HG02943 (cell line): Measurements from ENCODE around the gene GNAT2.
A peak's percentile ranks its signal among the peaks of the same experiment; 100 is the strongest.

Experiments
- ATAC-seq: cut with Tn5 transposase; IDR thresholded peaks from one replicate; pipeline ENCODE4 v1.9.1; 2021; ENCODE audit warnings: mild to moderate bottlenecking, low read depth, moderate library complexity; ENCODE audit not compliant: unreplicated experiment

GNAT2 gene

DNA sequence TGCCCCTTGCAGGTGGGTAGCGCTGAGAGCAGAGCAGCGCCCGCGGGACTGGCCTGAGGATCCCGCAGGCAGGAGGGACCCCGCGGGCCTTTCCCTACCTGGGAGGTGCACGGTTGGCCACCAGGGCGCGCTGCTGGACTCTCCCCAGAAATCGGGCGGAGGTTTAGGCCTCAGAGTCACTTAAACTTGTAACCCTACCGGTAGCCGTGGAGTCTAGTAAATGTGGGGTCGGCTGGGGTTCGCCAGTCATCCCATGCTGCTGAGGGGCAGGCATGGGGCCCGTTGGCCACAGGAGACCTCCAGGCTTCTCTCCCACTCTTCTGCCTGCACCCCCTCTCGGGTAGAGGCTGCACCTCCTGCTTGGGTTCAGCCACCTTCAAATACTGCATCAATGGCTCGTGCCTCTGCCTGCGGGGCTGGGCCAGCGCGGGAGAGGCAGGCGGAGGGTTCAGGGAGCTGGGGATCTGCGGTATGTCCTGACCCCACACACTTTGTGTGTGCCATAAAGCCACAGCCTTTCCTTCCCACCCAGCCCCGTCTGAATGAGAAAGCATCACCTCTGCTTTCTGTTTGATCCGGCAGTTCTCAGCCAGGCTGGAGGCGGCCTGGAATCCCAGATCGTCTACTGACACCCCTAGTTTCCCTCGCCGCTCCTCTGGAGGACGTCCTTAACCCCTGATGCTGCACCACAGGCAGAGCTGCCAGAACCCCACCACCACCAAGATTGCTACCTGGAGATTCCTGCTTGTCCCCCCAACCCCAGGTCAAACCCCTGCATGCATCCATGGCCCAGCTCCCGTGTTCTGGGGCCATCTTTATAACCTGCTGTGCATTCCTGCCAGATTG is 24.2 kb upstream of the GNAT2 start:
- peak; percentile 76 for ATAC-seq

DNA sequence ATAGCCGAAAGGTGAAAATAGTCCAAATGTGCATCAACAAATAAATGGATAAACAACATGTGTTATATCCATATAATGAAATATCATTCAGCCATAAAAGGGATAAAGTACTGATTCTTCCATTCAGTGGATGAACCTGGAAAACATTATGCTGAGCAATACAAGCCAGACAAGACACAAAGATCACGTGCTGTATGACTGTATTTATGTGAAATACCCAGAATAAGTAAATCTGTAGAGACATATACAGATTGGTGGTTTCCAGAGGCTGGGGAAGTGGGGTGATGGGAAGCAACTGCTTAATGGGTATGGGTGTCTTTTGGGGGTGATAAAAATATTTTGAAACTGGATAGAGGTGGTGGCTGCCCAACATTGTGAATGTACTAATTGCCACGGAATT is 23.2 kb upstream of the GNAT2 start:
- no peak for ATAC-seq

GRCh38 chr1:109641861-109642260 is 22.4 kb upstream of the GNAT2 start:
- no peak for ATAC-seq

DNA sequence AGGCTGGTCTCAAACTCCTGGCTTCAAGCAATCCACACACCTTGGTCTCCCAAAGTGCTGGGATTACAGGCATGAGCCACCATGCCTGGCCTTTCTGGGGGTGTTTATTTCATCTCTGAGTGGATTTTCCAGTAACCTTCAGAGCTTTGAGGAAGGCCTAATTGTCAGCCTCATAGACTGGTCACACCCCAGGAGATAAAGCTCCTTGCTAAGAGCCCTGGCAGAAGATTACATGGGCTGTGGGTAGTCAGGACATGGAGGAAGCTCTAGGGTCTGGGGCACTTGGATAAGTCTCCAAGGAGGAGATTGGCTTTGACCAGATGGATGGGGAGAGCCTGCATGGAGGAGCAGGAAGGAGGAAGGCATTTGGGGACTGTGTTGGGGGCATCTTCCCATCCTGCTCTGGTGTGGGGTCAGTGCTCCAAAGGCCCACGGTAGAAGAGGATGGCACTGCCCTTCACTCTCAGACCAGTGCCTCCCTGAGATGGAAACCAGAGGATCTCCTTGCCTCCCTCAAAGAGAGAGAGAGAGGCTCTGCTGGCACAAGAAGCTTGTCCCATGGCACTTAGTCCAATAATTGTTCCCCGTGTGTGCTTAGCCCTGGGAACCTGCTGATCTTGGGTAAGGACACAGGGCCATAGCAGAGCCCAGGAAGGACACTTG is 21.8 kb upstream of the GNAT2 start:
- no peak for ATAC-seq

- ATAC-seq = peak; percentile 59
Measured at GRCh38 chr1:109640285-109640865, 21.0 kb upstream of the GNAT2 start.

GRCh38 chr1:109639841-109640184 is 20.4 kb upstream of the GNAT2 start:
- ATAC-seq = no peak

- no peak for ATAC-seq
Measured at GRCh38 chr1:109639063-109639840, 19.8 kb upstream of the GNAT2 start.

DNA sequence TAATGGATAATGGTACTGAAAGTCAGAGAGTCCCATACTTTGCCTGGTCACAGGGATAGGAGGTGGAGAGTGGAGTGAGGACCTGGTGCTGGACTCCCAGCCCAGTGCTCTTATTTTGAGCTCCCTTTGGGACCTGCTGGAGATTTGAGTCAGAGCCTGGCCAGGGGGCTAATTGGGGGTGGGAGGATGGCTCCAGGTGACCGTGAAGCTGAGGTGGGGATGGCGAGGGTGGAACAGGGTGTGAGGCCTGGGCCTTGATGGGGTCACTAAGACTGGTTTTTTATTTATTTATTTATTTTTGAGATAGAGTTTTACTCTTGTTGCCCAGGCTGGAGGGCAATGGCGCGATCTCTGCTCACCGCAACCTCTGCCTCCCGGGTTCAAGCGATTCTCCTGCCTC is 18.0 kb upstream of the GNAT2 start:
- ATAC-seq = no peak

GRCh38 chr1:109636201-109636952 is 17.0 kb upstream of the GNAT2 start:
- ATAC-seq = no peak

GRCh38 chr1:109635862-109636200 is 16.4 kb upstream of the GNAT2 start:
- ATAC-seq = no peak

DNA sequence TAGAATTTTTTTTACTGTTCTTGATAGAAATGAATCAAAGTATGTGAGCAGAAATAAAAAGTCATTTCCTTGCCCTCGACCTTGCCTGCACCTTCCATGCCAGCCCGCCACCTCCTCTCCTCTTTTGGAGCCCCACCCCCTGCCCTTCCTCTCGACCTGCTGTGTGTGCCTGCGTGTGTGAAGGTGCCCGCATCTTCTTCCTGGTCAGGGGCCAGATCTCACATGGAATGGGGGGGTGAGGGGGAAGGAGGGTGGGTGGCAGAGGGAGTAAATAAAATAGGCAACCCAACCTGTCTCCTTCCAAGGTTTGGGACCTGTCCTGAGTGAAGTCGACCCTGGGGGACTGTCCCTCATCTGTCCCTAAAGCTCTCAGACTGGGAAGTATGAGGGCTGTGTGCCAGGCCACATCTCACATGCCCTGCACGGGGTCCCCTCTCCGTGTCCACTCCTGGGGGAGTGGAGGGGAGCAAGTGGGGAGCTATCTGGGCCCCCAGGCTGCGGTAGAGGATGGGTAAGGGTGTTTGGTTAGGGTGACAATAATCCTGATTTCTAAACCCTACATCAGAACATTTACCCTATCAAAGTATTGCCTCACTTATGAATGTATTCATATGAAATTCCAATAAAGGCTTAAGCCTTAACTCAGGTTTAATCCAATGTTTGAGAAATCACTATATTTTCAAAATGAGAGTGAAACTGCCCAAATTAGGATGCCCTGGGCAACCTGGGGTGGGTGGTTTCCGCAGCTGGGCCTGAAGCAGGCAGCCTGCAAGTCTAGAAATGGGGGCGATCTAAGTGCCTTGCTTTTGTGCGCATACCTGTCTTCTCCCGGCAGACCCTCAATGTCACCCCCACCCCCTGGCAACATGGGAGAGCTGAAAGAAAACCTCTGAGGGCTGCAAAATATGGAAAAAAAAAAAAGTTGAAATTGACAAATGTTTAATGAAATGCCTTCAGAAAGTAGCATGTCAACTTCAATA is 15.6 kb upstream of the GNAT2 start:
- ATAC-seq = no peak

GRCh38 chr1:109634292-109634691 is 14.9 kb upstream of the GNAT2 start:
- ATAC-seq = no peak

GRCh38 chr1:109632671-109633346 is 13.4 kb upstream of the GNAT2 start:
- ATAC-seq = no peak

DNA sequence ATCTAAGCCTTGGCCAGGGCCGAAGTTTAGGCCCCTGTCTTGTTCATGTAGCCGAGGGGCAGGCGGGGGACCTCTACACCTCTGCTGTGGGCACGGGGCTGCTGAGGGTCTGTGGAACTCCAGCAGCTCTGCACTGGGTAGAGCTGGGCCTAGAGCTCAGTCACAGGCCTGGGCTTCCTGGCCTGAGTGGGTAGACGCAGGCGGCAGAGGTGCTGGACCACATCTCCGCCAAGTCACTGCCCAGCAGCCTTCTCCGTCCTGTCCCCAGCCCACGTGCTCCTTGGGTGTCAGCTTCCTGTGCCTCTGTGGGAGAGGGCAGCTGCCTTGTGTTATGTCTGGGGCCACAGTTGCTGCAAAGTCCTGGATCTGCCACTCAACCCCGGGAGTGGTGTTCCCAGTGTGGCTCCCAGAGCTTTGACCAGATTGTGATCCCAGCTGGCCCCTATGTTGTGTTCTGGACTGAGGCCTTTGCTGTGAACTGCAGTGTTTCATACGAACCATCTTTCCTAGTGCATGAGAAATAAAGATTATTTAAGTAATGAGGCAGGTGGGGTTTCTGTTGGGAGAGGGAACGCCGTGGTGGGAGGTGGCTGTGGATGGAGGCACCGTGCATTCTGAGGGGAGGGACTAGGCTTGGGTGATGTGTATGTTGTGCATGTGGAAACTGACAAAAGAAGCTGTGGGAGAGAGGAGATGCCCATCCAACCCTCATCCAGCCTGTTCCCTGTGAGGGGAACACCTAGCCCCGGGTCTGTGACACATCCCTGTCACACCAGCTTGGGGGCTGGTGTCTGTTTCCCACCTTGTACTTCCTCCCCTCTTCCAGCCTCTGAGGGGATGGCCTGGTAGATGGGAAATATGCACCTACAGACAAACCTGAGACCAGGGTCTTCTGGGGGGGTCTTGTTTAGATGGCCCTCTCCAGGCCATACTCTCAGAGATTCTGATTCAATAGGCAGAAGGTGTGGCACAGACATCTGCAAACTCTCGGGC is 12.4 kb upstream of the GNAT2 start:
- ATAC-seq = no peak

DNA sequence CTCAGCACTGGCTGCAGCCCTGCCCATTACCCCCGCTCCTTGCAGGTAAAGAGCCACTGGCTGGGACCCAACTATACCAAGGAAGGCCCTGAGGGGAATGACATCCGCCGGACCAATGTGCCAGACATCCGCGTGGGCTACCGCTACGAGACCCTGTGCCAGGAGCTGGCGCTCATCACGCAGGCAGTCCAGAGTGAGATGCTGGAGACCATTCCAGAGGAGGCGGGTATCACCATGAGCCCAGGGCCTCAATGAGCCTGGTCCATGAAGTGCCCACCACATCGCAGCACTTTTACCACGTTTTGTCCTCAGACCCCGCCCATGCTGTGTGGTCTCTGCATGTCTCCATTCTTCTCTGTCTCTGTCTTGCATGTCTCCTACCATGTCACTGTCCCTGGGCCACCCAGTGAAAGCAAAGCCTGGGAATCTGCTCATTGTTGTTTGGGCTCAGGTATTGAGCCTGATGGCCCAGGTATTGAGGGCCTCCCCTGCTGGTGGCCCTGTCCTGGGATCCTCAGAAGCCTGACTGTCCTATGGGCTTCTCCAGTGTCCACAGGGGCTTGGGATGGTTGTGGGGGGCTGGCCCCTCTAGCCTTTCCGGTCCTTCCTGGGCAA is 11.6 kb upstream of the GNAT2 start:
- ATAC-seq = no peak

DNA sequence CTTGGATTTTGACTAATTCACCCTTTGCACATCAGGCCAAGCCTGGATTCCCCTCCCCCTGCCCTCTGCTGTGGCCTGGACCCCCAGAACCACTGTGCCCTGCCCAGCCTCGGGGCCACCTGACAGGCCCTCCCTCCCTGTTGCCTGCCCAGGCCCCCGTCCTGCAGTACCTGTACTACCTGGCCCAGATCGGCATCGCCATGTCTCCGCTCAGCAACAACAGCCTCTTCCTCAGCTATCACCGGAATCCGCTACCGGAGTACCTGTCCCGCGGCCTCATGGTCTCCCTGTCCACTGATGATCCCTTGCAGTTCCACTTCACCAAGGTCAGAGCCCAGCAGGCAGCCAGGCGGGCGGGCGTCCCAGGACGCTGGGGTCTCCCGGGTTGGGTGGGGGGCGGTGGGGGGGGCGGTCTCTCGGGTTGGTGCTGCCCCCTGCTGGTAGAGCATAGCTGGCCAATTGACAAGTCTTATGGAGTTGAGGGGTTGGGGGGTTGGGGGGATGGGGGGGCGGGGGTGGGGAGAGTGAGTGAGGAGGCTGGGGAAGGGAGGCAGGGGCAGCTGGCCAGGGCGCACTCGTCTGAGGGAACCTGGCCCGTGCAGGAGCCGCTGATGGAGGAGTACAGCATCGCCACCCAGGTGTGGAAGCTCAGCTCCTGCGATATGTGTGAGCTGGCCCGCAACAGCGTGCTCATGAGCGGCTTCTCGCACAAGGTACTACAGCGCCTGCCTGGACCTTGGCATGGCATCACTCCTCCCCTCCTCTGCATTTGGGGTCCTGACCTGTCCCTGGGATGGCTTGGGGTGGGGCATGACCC is 10.9 kb upstream of the GNAT2 start:
- ATAC-seq = no peak
